Mesenchymal stem cell (in vitro differentiated cells and primary cell): ENCODE results near the gene ACSF3.

Experiments
- DNase-seq: peaks from one replicate; pipeline ENCODE4 v3.0.0-alpha.2; 2013
- H2AFZ ChIP-seq: one replicate; pipeline ENCODE4 v1.6.1; 2013; ENCODE audit warnings: low read depth, mild to moderate bottlenecking, control low read depth, inconsistent platforms, low read length, moderate library complexity
- H2AK5ac ChIP-seq: 2 replicates; pipeline ENCODE4 v1.6.1; 2013; ENCODE audit warnings: low read length, moderate library complexity, mild to moderate bottlenecking, inconsistent platforms; ENCODE audit not compliant: severe bottlenecking
- H2BK120ac ChIP-seq: one replicate; pipeline ENCODE4 v1.6.1; 2013; ENCODE audit warnings: low read depth, mild to moderate bottlenecking, inconsistent platforms, low read length, moderate library complexity
- H2BK12ac ChIP-seq, 2 experiments: one replicate each; pipeline ENCODE4 v1.6.1; 2013; ENCODE audit warnings: inconsistent platforms in 2 of 2, low read length in 2 of 2, mild to moderate bottlenecking in 2 of 2, moderate library complexity in 2 of 2, control low read depth in 1 of 2
- H2BK15ac ChIP-seq: one replicate; pipeline ENCODE4 v1.6.1; 2013; ENCODE audit warnings: mild to moderate bottlenecking, low read depth, inconsistent platforms; ENCODE audit not compliant: poor library complexity, severe bottlenecking
- H2BK5ac ChIP-seq: 2 replicates; pipeline ENCODE4 v1.6.1; 2013; ENCODE audit warnings: low read depth, mild to moderate bottlenecking, low read length, control low read depth, inconsistent platforms; ENCODE audit not compliant: poor library complexity, severe bottlenecking
- H3K14ac ChIP-seq, 2 experiments: one replicate each; pipeline ENCODE4 v1.6.1; 2013; ENCODE audit warnings: inconsistent platforms in 2 of 2, low read length in 2 of 2, control low read depth in 1 of 2, mild to moderate bottlenecking in 1 of 2, moderate library complexity in 1 of 2
- H3K18ac ChIP-seq, 2 experiments: one replicate each; pipeline ENCODE4 v1.6.1; 2013; ENCODE audit warnings: inconsistent platforms in 2 of 2, low read length in 2 of 2, control low read depth in 1 of 2, low read depth in 1 of 2, mild to moderate bottlenecking in 1 of 2
- H3K23ac ChIP-seq, 2 experiments: one replicate each; pipeline ENCODE4 v1.6.1; 2013; ENCODE audit warnings: inconsistent platforms in 2 of 2, low read length in 2 of 2, mild to moderate bottlenecking in 2 of 2, moderate library complexity in 2 of 2, control low read depth in 1 of 2
- H3K27ac ChIP-seq: 2 replicates; pipeline ENCODE4 v1.5.1; 2013; ENCODE audit warnings: mild to moderate bottlenecking, moderate library complexity, low read length, control low read depth, inconsistent platforms; ENCODE audit not compliant: poor library complexity, severe bottlenecking
- H3K27me3 ChIP-seq, 2 experiments: 2 replicates each; pipeline versions ENCODE4 v1.6.1 to v1.7.0; 2013; ENCODE audit warnings: low read length in 2 of 2, mild to moderate bottlenecking in 2 of 2, moderate library complexity in 2 of 2, control low read depth in 1 of 2, inconsistent platforms in 1 of 2; ENCODE audit not compliant: control insufficient read depth in 1 of 2, insufficient read depth in 1 of 2
- H3K36me3 ChIP-seq, 2 experiments: 2 replicates each; pipeline versions ENCODE4 v1.6.1 to v1.7.0; 2013; ENCODE audit warnings: low read length in 2 of 2, control low read depth in 1 of 2, inconsistent platforms in 1 of 2, low read depth in 1 of 2, mild to moderate bottlenecking in 1 of 2; ENCODE audit not compliant: insufficient read depth in 2 of 2, control insufficient read depth in 1 of 2
- H3K4ac ChIP-seq, 2 experiments: one replicate each; pipeline ENCODE4 v1.6.1; 2013; ENCODE audit warnings: inconsistent platforms in 2 of 2, low read length in 2 of 2, mild to moderate bottlenecking in 2 of 2, moderate library complexity in 2 of 2, control low read depth in 1 of 2, low read depth in 1 of 2
- H3K4me1 ChIP-seq: 2 replicates; pipeline ENCODE4 v1.6.1; 2013; ENCODE audit warnings: low read depth, low read length, control low read depth; ENCODE audit not compliant: control insufficient read depth, insufficient read depth
- H3K4me2 ChIP-seq: 2 replicates; pipeline ENCODE4 v1.6.1; 2013; ENCODE audit warnings: low read length, mild to moderate bottlenecking, inconsistent platforms; ENCODE audit not compliant: poor library complexity, severe bottlenecking
- H3K4me3 ChIP-seq, 2 experiments: 2 replicates each; pipeline versions ENCODE4 v1.5.1 to v1.7.0; 2013; ENCODE audit warnings: low read length in 2 of 2, mild to moderate bottlenecking in 2 of 2, control low read depth in 1 of 2, low read depth in 1 of 2; ENCODE audit not compliant: insufficient read depth in 1 of 2
- H3K79me1 ChIP-seq: replicated peaks from 2 replicates; pipeline ENCODE4 v1.6.1; 2013; ENCODE audit warnings: mild to moderate bottlenecking, control low read depth, low read length, inconsistent platforms; ENCODE audit not compliant: poor library complexity, severe bottlenecking
- H3K9ac ChIP-seq: 2 replicates; pipeline ENCODE4 v1.7.0; 2013; ENCODE audit warnings: mild to moderate bottlenecking, low read length, moderate library complexity
- H3K9me3 ChIP-seq: 2 replicates; pipeline ENCODE4 v1.7.0; 2013; ENCODE audit warnings: mild to moderate bottlenecking, low read length; ENCODE audit not compliant: control insufficient read depth
- H4K8ac ChIP-seq: one replicate; pipeline ENCODE4 v1.6.1; 2013; ENCODE audit warnings: inconsistent platforms, mild to moderate bottlenecking, low read length, moderate library complexity
- H4K91ac ChIP-seq: one replicate; pipeline ENCODE4 v1.6.1; 2013; ENCODE audit warnings: mild to moderate bottlenecking, low read length, inconsistent platforms
- WGBS: methylation state at CpG from one replicate; pipeline ENCODE4 v1.1.7; 2013; ENCODE audit warnings: mixed read lengths; 5-methylcytosine and 5-hydroxymethylcytosine counted together

Gene ACSF3

DNA sequence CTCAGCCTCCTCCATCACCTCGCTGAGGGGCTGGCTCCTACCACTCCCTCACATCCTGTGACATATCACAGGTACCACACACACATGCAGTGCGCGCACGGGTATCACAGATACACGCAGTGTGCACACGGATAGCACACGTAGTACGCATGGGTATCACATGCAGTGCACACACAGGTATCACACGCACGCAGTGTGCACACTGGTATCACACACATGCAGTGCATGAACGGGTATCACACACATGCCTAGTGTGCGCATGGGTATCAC is 30.1 kb downstream of the ACSF3 start:
- Histone ChIP-seq H3K4me3 (no peak overlapping the region), H3K9ac (no peak overlapping the region), H4K8ac (no peak overlapping the region), H3K27ac (no peak overlapping the region), H3K9me3 (no peaks in the 10 kb centered on the region), H3K36me3 (peaks cover 54 to 60% of the 10 kb centered on the region in 2 experiments), H3K4me1 (peaks cover 7% of the 10 kb centered on the region), H3K27me3 (no peaks in the 10 kb centered on the region), H3K18ac (no peak overlapping the region), H3K4ac (no peak overlapping the region), H2BK15ac (no peak overlapping the region), H4K91ac (no peak overlapping the region), H2BK5ac (no peak overlapping the region), H3K14ac (no peak overlapping the region), H3K23ac (no peak overlapping the region), H3K79me1 (peaks cover 7% of the 10 kb centered on the region), H2BK120ac (no peak overlapping the region), H3K4me2 (no peak overlapping the region), H2BK12ac (no peak overlapping the region), H2AK5ac (no peak overlapping the region), H2AFZ (no peak overlapping the region)
- WGBS = 97% methylated on average over 12 of the region's 12 CpGs
- no peak for DNase-seq

DNA sequence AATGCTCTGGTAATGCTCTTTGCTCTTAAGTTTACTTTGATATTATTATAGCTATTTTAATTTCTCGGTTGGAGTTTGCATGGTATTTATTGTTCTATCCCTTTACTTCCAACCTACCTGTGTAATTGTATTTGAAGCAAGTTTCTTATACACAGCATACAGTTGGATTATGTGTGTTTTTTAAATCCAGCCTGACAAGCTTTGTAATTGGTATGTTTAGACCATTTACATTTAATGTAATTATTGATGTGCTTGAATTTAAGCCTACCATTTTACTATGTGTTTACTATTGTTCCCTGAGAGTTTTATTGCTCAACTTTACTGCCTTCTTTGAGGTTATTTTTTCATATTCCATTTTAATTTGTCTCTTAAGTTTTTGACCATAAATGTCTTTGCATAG is 35.7 kb downstream of the ACSF3 start:
- peaks cover 37 to 49% of the 10 kb centered on the region in 2 experiments for H3K36me3 ChIP-seq
- H3K4me1 ChIP-seq = no peaks in the 10 kb centered on the region
- H2BK5ac ChIP-seq = no peak overlapping the region
- H2AK5ac ChIP-seq = no peak overlapping the region
- no CpG with 5 or more reads among the region's 1 CpG for WGBS
- no peak overlapping the region for H3K4me3 ChIP-seq
- H3K4ac ChIP-seq = no peak overlapping the region
- no peak overlapping the region for H3K14ac ChIP-seq
- no peak overlapping the region for H3K4me2 ChIP-seq
- no peak overlapping the region for H3K23ac ChIP-seq
- H3K27me3 ChIP-seq = no peaks in the 10 kb centered on the region
- H3K18ac ChIP-seq = no peak overlapping the region
- no peak overlapping the region for H4K91ac ChIP-seq
- peaks cover 11% of the 10 kb centered on the region for H3K9me3 ChIP-seq
- no peak overlapping the region for H2AFZ ChIP-seq
- H4K8ac ChIP-seq = no peak overlapping the region
- H3K27ac ChIP-seq = no peak overlapping the region
- no peak overlapping the region for H3K9ac ChIP-seq
- H3K79me1 ChIP-seq = peaks cover 22% of the 10 kb centered on the region
- no peak overlapping the region for H2BK12ac ChIP-seq
- DNase-seq = no peak
- no peak overlapping the region for H2BK120ac ChIP-seq
- no peak overlapping the region for H2BK15ac ChIP-seq

DNA sequence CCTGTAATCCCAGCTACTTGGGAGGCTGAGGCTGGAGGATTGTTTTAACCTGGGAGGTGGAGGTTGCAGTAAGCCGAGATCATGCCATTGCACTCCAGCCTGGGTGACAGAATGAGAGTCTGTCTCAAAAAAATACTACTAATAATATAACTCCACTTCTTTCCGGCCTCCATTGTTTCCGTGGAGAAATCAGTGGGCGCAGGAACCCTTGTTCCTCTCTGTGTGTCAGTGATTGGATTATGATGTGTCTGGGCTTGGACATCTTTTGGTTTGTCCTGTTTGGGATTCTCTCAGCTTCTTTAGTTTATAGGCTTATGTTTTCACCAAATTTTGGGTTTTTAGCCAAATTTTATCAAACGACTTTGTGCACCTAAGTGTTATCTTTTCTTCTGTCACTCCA is 36.8 kb downstream of the ACSF3 start:
- Histone ChIP-seq H2AFZ (no peak overlapping the region), H3K4me1 (no peaks in the 10 kb centered on the region), H3K27me3 (no peaks in the 10 kb centered on the region), H3K4me2 (no peak overlapping the region), H3K36me3 (peaks cover 43 to 53% of the 10 kb centered on the region in 2 experiments), H3K4ac (no peak overlapping the region), H2BK120ac (no peak overlapping the region), H3K79me1 (peaks cover 24% of the 10 kb centered on the region), H4K91ac (no peak overlapping the region), H2BK15ac (no peak overlapping the region), H3K27ac (no peak overlapping the region), H2BK5ac (no peak overlapping the region), H3K18ac (no peak overlapping the region), H3K9me3 (peaks cover 11% of the 10 kb centered on the region), H3K14ac (no peak overlapping the region), H4K8ac (no peak overlapping the region), H2BK12ac (no peak overlapping the region), H3K9ac (no peak overlapping the region), H3K23ac (no peak overlapping the region), H2AK5ac (no peak overlapping the region), H3K4me3 (no peak overlapping the region)
- no peak for DNase-seq
- 96% methylated on average over 4 of the region's 5 CpGs for WGBS

DNA sequence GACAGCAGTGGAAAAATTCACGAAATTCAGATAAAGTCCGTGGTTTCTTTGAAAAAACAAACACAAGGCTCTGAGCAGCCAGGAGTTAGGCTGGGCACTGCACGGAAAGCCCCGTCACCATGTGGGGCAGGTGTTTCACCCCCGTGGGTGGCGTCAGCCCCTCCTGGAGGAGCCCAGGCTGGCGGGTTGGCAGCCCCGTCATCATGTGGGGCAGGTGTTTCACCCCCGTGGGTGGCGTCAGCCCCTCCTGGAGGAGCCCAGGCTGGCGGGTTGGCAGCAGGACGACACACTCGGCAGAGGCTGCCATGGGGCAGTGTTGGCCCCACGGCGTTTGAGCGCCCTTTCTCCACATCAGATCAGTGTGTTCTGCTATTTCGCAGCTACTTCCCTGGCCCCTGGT is 38.1 kb downstream of the ACSF3 start:
- no peak overlapping the region for H3K14ac ChIP-seq
- H3K4me3 ChIP-seq = no peak overlapping the region
- peaks cover 50 to 55% of the 10 kb centered on the region in 2 experiments for H3K36me3 ChIP-seq
- WGBS = 96% methylated on average over 17 of the region's 17 CpGs
- no peak overlapping the region for H2AK5ac ChIP-seq
- no peaks in the 10 kb centered on the region for H3K27me3 ChIP-seq
- no peak overlapping the region for H3K9ac ChIP-seq
- no peak for DNase-seq
- no peak overlapping the region for H2BK12ac ChIP-seq
- H3K4me1 ChIP-seq = no peaks in the 10 kb centered on the region
- no peak overlapping the region for H2BK120ac ChIP-seq
- H2BK15ac ChIP-seq = no peak overlapping the region
- H4K8ac ChIP-seq = no peak overlapping the region
- no peak overlapping the region for H3K4me2 ChIP-seq
- peaks cover 11% of the 10 kb centered on the region for H3K9me3 ChIP-seq
- no peak overlapping the region for H3K18ac ChIP-seq
- no peak overlapping the region for H2AFZ ChIP-seq
- H2BK5ac ChIP-seq = no peak overlapping the region
- H3K4ac ChIP-seq = no peak overlapping the region
- H3K27ac ChIP-seq = no peak overlapping the region
- H3K23ac ChIP-seq = no peak overlapping the region
- peaks cover 25% of the 10 kb centered on the region for H3K79me1 ChIP-seq
- no peak overlapping the region for H4K91ac ChIP-seq
